ENCODE results near the gene ZBTB8A.

DNA sequence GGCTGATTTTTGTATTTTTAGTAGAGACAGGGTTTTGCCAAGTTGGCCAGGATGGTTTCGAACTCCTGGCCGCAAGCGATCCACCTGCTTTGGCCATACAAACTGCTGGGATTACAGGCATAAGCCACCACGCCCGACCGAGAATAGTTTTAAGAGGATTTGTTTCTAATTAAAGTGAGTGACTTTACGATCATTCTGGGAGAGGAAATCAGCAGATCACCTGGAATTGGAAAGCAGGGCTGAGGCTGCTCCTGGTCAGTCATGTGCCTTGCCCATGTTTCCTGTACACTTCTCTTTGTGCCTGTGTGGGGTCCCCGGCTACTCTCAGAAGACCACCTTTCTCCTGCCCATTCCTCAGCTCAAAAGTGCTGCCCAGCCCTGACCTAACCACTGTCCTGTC is 40.5 kb upstream of the ZBTB8A start:
- no peak for TF ChIP-seq CTCF (IDR thresholded peaks at IDR 0.05)
- TF ChIP-seq EZH2phosphoT487 (IDR thresholded peaks at IDR 0.05): no peak

Measured in neural progenitor cell (in vitro differentiated cells).